ENCODE measurements around the gene METTL3. TPM values are rescaled to one million over a fixed set of nuclear protein-coding genes. Genes with fewer than 3 reads are reported as not detected.
A peak's percentile ranks its signal among the peaks of the same experiment; 100 is the strongest.

METTL3 gene
- total RNA-seq, 6 experiments from 2014 or later: 28.8 to 37.5 (median 30.3) TPM

DNA sequence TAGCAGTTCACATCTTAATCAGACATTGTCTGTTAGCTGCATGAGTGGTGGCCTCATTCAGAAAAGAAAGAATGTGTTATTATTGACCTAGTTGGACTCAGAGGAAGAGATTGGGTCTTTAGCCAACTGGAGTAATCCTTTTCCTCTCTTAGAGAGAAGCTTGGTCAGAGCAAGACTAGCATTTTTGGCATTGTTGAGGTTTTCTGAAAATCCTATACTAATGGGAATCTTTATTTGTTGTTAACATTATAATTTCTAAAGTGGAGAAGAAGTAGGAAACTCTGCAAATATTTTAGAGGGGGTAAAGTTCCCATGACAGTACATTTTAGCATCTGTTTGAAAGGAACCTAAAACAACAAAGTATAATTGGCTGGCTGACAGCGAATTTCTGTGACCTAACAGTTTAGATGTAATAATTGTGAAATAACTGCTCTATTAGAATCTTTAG, 24.5 kb downstream of the METTL3 start:
- Mint-ChIP-seq H3K4me1 (ENCODE audit: low read depth) (peaks cover 15% of the 10 kb centered on the region), H3K27me3 (ENCODE audit: insufficient read depth) (no peaks in the 10 kb centered on the region), H3K27ac (peak overlapping the region; percentile 76), H3K9me3 (no peaks in the 10 kb centered on the region), H3K4me3 (0 out of 2 replicates have a peak overlapping the region, but pooled peaks have one; percentile 18), H3K36me3 (ENCODE audit: low read depth) (peaks cover 13% of the 10 kb centered on the region)
- DNase-seq: peak; percentile 90
- TF ChIP-seq, protein P1, sequence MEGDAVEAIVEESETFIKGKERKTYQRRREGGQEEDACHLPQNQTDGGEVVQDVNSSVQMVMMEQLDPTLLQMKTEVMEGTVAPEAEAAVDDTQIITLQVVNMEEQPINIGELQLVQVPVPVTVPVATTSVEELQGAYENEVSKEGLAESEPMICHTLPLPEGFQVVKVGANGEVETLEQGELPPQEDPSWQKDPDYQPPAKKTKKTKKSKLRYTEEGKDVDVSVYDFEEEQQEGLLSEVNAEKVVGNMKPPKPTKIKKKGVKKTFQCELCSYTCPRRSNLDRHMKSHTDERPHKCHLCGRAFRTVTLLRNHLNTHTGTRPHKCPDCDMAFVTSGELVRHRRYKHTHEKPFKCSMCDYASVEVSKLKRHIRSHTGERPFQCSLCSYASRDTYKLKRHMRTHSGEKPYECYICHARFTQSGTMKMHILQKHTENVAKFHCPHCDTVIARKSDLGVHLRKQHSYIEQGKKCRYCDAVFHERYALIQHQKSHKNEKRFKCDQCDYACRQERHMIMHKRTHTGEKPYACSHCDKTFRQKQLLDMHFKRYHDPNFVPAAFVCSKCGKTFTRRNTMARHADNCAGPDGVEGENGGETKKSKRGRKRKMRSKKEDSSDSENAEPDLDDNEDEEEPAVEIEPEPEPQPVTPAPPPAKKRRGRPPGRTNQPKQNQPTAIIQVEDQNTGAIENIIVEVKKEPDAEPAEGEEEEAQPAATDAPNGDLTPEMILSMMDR (IDR thresholded peaks at IDR 0.05): no peak

DNA sequence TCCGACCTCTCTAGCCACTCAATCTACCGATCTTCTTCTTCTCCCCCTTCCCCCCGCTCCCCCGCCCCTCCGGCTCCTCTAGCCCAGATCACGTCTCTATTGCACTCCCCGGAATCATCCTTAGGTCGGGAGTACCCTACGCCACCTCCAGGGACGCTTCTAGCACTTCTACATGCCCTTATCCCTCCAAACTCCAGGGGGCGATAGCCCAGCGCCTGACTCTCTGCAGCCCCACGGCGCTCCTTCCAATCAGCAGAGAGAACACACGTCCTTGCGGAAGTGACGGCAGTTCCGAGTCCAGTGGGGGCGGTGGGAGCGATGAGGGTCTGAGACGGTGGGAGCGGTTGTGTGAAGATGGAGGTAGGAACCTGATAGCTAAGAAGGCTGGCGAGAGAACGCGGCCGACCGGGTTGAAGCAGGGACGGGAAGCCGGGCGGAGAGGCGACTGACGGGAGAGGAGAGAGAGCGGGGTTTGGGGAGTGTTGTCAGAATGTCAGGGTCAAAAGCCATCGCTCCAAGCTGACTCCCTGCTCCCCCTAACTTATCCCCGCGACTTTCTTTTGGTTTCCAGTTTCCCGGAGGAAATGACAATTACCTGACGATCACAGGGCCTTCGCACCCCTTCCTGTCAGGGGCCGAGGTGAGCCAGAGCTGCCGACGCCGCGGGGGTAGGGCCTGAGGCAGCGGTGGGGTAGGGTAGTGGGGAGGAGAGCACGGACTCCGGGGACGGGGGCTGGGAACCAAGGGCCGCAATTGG, 34.0 kb downstream of the METTL3 start, which contains the start of the genes RAB2B and TOX4:
Gene RAB2B, minus strand, starts transcription at position 35 of the 757 bp plus-strand sequence. CDS start 87 bp downstream, outside the sequence.
Gene TOX4, plus strand, starts transcription at position 271 of the 757 bp plus-strand sequence. Its CDS starts 84 bp downstream, at position 355.
- DNase-seq: peak; percentile 98
- Mint-ChIP-seq H3K9me3 (no peaks in the 10 kb centered on the region), H3K4me1 (ENCODE audit: low read depth) (peaks cover 13% of the 10 kb centered on the region), H3K27ac (peak within 1 kb of the TSS; percentile 97), H3K4me3 (peak within 1 kb of the TSS; percentile 96), H3K36me3 (ENCODE audit: low read depth) (peaks cover 17% of the 10 kb centered on the region), H3K27me3 (ENCODE audit: insufficient read depth) (no peaks in the 10 kb centered on the region; the same call in 1 of the 2 replicates)
- TF ChIP-seq, protein P1 (IDR thresholded peaks at IDR 0.05): peak; percentile 93

DNA sequence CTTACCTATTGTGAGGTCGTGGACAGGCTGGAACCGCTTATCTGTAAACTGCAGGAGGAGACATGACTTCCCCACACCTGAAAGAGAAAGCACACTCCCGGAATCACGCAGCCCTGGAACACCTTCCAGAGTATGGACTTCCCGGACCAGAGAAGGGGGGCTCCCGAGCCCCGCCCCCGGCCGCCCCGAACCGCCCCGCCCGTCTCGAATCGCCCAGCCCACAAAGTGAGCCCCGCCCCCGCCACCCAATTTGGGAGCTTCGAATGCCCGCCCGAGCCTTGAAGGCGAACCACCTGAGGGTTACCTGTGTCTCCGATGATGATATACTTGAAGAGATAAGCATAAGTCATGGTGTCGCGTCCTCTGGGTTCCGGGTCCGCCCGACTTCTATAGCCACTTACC, 34.6 kb downstream of the METTL3 start:
- no peaks in the 10 kb centered on the region; the same call in 1 of the 2 replicates for H3K27me3 Mint-ChIP-seq (ENCODE audit: insufficient read depth)
- H3K4me3 Mint-ChIP-seq: peak overlapping the region; percentile 96
- H3K4me1 Mint-ChIP-seq (ENCODE audit: low read depth): peaks cover 13% of the 10 kb centered on the region
- TF ChIP-seq, protein P1 (IDR thresholded peaks at IDR 0.05): no peak
- H3K27ac Mint-ChIP-seq: peak overlapping the region; percentile 97
- peak; percentile 36 for DNase-seq
- peaks cover 19% of the 10 kb centered on the region for H3K36me3 Mint-ChIP-seq (ENCODE audit: low read depth)
- no peaks in the 10 kb centered on the region for H3K9me3 Mint-ChIP-seq

DNA sequence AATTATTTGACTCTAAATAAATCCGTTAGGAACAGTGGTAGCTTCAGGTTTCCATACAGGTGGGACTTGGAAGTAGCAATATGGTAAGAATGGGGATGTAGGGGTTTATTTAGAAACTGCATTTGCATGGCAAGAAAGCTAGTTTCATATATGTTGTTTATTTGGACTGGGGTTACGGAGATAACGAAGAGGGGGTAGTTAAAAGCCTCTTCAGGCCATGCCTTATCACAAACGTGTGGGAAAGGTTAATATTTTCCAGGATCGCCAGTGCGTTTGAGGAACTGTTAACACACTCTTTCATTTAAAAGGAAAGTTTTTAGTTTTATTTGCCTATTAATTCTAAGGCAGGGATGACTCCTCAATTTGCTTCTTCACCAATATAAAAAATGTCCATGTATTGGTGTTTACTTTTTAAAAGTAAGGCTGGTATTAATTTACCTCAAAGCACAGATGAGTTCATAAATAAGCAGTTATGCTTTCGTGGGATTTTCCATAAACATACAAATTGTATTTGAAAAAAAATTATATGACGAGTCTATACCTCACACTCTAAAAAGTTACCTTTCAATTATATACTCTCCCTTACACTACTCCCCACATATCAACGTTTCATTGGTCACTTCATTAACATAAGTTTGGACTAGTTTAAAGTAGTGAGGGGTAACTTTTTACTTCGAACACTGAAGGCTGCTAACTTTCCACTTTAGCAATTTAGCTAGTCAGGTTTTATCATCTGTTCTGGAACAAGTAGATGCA, 35.2 kb downstream of the METTL3 start:
- no peak for DNase-seq
- Mint-ChIP-seq H3K36me3 (ENCODE audit: low read depth) (peaks cover 19% of the 10 kb centered on the region), H3K4me3 (peak overlapping the region; percentile 96), H3K9me3 (no peaks in the 10 kb centered on the region), H3K27me3 (ENCODE audit: insufficient read depth) (no peaks in the 10 kb centered on the region), H3K27ac (peak overlapping the region; percentile 97), H3K4me1 (ENCODE audit: low read depth) (peaks cover 13% of the 10 kb centered on the region)
- TF ChIP-seq, protein P1 (IDR thresholded peaks at IDR 0.05): no peak

DNA sequence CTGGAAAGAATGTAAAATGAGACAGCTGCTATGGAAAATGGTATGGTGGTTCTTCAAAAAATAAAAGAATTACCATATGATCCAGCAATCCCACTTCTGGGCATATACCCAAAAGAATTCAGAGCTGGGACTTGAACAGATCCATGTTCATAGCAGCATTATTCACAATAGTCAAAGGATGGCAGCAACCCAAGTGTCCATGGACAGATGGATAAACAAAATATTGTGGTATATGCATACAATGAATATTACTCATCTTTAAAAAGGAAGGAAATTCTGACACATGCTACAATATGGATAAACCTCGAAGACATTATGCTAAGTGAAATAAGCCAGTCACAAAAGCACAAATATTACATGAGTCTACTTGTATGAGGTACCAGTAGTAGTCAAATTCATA, 43.5 kb downstream of the METTL3 start:
- H3K4me3 Mint-ChIP-seq: no peak overlapping the region
- no peaks in the 10 kb centered on the region for H3K27me3 Mint-ChIP-seq (ENCODE audit: insufficient read depth)
- H3K27ac Mint-ChIP-seq: peak overlapping the region; percentile 80
- DNase-seq: peak; percentile 90
- peaks cover 15% of the 10 kb centered on the region for H3K4me1 Mint-ChIP-seq (ENCODE audit: low read depth)
- peaks cover 19% of the 10 kb centered on the region for H3K36me3 Mint-ChIP-seq (ENCODE audit: low read depth)
- no peaks in the 10 kb centered on the region for H3K9me3 Mint-ChIP-seq
- TF ChIP-seq, protein P1 (IDR thresholded peaks at IDR 0.05): no peak

Measured in HFFc6 (cell line).